OCI-LY3 (cell line): ENCODE measurements around the gene ALDH1A3.

Experiments used
- EZH2phosphoT487 ChIP-seq: fragments of 200-600 bp; shearing (Covaris generic); IDR thresholded peaks from 2 replicates; pipeline ENCODE4 v1.6.1; 2018; ENCODE audit warnings: antibody characterized with exemption, mixed run types, low read depth
- TF ChIP-seq, protein P1 (sequence below): fragments of 200-600, 300-600 bp; sonication (generic); IDR thresholded peaks from 2 replicates; pipeline ENCODE4 v1.5.1; 2014; ENCODE audit warnings: antibody characterized with exemption, low read length, low read depth

DNA sequence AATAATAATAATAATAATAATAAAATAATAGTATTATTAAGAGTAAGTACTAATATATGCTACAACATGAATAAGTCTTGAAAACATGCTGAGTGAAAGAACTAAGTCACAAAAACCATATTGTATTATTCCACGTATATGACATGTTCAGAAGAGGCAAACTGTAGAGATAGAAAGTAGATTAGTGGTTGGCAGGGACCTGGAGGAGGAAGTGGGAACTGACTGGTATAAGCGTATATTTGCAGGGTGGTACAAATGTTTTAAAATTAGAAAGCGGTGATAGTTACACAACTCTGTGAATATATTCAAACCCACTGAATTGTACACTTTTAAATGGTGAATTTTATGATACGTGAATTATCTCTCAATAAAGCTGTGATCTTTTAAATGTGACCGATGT, 72.3 kb downstream of the ALDH1A3 start:
- TF ChIP-seq, protein P1, sequence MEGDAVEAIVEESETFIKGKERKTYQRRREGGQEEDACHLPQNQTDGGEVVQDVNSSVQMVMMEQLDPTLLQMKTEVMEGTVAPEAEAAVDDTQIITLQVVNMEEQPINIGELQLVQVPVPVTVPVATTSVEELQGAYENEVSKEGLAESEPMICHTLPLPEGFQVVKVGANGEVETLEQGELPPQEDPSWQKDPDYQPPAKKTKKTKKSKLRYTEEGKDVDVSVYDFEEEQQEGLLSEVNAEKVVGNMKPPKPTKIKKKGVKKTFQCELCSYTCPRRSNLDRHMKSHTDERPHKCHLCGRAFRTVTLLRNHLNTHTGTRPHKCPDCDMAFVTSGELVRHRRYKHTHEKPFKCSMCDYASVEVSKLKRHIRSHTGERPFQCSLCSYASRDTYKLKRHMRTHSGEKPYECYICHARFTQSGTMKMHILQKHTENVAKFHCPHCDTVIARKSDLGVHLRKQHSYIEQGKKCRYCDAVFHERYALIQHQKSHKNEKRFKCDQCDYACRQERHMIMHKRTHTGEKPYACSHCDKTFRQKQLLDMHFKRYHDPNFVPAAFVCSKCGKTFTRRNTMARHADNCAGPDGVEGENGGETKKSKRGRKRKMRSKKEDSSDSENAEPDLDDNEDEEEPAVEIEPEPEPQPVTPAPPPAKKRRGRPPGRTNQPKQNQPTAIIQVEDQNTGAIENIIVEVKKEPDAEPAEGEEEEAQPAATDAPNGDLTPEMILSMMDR = no peak
- no peak for TF ChIP-seq EZH2phosphoT487
